Hematopoietic multipotent progenitor cell treated with erythropoietin and hydrocortisone succinate and interleukin-3 and kit ligand, for 8 days (in vitro differentiated cells): ENCODE results near the gene ACAT2.
"Not testable (repeated sequence)": the region's sequence is repeated elsewhere in the genome, so short reads cannot be mapped to it uniquely, and the experiment has no call there.

Source experiments
- DNase-seq: peaks from one replicate; pipeline ENCODE4 v3.0.0-alpha.2; 2015

Gene ACAT2

GRCh38 chr6:159777240-159777904 lies 15.5 kb downstream of the ACAT2 start:
- DNase-seq, result no peak

- DNase-seq, result no peak
These were observed 16.3 kb downstream of the ACAT2 start for GRCh38 chr6:159778131-159778530.

- DNase-seq, result no peak
These were observed 16.8 kb downstream of the ACAT2 start for GRCh38 chr6:159778542-159779103.

GRCh38 chr6:159788276-159788675 lies 26.4 kb downstream of the ACAT2 start:
- no peak for DNase-seq

DNA sequence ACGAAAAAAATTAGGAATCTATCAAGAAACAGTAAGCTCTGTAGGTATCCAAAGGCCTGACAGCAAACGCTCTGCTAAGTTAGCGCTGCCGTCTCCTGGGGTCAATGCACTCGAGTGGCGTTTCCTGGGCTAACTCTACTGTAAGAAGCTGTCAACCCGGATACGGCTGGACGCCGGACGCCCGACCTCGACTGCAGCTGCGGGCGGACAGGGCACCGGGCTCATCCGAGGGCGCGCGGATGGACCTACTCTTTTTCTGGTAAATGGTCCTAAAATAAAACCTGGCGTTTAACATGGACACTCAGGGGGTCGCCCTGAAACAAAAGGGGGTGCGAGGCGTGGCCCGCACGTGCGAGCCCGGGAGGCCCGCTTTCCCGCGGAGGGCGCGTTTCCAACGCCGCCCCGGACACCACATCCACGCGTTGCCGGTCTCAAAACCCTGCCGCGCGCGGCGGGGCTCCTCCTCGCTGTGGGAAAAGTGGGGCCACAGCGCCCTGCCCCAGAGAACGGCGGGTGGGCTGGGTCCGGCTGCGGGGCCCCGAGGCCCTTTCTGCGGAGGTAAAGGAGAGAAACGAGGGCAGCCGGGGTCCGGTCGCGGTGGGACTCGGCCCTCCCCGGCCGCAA lies 27.0 kb downstream of the ACAT2 start:
- DNase-seq, result no peak

- peak; percentile 100 for DNase-seq
These were observed 27.7 kb downstream of the ACAT2 start, which contains the start of gene TCP1 for GRCh38 chr6:159789377-159790148. Gene TCP1, minus strand, starts transcription at chr6:159789602. Its CDS starts 134 bp downstream, at chr6:159789468.

DNA sequence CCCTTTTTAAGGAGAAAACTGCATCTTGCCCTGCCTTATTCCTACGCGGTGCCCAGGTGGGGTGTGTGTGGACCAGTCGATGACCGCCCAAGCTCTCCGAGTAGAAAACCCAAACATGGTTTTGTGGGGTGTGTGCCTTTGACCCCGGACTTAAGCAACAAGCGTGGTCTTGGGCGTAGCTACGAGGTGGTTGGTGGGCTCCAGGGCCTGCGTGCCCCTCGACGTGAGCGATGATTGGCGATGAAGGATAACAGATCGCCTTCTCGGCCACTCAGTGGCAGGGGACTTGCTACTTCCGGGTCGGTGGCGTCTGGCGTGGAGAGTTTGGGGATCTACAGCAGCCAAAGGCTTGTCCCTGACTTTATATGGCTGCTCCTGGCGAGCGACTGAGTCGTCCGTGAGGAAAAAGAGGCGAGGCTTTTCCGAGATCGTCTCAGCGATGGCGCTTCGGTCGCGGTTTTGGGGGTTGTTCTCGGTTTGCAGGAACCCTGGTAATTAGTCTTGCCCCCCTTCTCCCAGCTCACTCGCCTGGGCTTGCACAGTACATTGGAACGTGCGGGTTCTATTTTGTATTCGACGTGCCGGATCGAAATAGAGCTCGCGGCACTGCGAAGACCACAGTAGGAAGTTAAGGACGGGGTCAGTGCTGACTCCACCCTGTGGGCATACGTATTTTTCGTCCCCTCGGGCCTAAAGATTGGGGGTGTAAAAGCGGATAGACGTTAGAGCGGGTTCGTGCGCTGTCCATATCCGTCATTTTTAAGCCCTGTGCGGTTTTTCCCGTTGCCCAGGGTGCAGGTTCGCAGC lies 28.5 kb downstream of the ACAT2 start, which contains the start of gene MRPL18:
TSS of gene MRPL18 (plus strand) at position 319 of the 807 bp plus-strand sequence. CDS start at position 440, 121 bp downstream.
- peak; percentile 99 for DNase-seq

GRCh38 chr6:159790956-159791598 lies 29.2 kb downstream of the ACAT2 start:
- DNase-seq, result no peak

DNA sequence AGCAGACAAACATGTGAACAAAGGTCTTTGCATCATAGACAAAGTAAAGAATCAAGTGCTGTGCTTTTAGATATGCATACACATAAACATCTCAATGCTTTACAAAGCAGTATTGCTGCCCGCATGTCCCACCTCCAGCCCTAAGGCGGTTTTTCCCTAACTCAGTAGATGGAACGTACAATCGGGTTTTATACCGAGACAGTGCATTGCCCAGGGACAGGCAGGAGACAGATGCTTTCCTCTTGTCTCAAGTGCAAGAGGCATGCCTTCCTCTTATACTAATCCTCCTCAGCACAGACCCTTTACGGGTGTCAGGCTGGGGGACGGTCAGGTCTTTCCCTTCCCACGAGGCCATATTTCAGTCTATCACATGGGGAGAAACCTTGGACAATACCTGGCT lies 33.1 kb downstream of the ACAT2 start:
- not testable (repeated sequence) for DNase-seq

DNA sequence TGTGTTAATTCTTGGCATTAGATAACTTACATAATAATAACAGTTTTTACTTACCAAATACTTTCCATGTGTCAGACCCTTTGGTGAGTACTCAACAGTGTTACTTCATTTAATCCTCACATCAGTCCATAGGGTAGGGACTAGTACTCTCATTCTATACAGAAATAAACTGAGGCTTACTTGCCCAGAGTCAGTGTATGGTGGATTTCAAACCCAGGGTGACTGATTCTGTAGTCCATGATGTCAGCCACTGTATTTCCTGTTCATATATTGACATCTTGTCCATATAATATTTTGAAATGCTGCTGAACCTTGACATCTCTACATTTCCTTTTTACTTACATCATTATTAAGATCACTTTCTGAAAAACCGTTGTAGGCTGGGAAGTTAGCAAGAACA lies 35.7 kb downstream of the ACAT2 start:
- DNase-seq, result no peak

GRCh38 chr6:159800141-159800865 lies 38.5 kb downstream of the ACAT2 start, which contains the start of gene PNLDC1:
Gene PNLDC1, plus strand, starts transcription at chr6:159800276. Its CDS starts 32 bp downstream, at chr6:159800308.
- no peak for DNase-seq

DNA sequence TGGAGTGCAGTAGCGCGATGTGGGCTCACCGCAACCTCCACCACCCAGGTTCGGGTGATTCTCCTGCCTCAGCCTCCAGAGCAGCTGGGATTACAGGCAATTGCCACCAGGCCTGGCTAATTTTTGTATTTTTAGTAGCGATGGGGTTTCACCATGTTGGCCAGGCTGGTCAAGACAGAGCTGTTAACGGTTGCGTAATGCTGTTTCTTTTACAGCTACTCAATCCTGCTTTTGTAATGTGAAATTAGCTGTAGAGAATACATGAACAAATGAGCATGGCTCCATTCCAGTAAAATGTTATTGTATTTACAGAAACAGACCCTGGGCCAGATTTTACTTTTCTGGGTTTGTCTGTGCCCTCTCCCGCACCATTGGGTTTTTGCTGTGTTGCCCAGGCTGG lies 40.1 kb downstream of the ACAT2 start:
- no peak for DNase-seq

GRCh38 chr6:159804504-159804903 lies 42.7 kb downstream of the ACAT2 start:
- no peak for DNase-seq

DNA sequence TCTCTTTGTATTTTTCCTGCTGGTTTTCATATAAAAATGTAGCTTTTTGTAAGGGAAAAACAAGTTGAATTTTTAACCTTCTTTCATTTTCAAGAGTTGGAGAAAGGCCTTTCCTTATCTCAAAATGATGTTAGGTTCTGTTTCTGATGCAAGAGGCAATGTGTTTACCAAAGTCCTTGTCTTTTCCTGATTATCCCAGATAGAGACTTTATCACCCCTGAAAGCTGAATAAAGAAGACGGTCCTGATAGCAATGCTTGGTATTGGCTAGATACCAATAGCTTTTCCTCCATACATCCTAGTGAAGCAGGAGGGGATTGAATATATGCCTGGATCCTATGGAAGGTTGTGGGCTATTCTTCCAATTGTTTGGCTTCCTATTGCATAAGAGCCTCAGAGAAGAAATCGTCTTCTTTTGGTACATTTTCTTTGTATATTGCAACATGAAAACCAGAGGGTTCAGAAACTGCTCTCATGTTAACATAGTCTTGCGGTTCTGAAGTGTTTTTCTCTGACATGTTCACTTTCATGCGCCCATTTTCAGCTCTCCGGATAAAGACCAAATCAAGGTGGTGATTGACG lies 43.7 kb downstream of the ACAT2 start:
- DNase-seq, result no peak

DNA sequence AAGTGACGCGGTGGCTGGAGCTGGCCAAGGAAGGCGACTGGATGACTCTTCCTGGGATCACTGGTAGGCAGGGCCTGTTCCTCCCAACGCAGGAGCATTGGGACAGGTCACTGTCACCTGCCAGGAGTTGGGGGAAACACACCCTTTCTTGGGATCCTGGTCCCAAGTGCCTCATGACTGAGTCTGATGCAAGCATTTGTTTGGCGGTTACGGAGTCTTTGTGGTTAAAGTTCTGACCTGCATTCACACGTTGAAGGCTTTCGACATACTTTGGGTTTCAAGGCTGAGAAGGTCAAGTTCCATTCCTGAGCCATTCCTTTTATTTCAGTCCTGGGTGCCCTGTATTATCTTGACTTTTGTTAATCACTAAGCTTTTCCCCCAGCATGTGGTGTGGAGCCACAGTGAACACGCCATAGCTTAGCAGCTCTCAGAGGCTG lies 44.2 kb downstream of the ACAT2 start:
- DNase-seq, result no peak

DNA sequence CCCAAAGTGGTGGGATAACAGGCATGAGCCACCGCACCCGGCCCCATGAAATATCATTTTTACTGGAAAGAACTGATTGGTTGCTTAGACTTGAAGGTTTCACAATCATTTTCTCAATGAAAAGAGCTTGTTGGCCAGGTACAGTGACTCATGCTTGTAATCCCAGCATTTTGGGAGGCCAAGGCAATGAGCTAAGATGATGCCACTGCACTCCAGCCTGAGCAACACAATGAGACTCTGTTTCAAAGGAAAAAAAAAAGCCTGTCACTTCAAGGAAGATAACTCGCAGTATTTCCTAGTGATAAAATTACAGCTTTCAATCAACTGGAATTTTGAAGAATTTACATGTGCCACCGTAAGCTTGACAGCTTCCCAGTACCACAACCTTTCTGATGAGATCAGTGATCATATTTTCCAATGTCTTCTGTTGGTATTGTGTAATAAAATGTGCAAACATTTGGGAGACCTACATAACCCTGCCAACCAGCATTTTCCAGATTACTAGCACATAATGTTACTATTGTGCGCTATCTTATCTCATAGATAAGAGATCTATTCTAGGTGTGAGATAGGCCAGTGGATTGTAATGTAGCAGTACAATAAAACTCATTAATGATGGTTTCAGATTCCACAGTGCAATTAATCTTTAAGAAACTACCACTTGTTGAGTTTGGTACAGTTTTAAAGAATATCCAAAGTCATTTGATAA lies 45.5 kb downstream of the ACAT2 start:
- no peak for DNase-seq

DNA sequence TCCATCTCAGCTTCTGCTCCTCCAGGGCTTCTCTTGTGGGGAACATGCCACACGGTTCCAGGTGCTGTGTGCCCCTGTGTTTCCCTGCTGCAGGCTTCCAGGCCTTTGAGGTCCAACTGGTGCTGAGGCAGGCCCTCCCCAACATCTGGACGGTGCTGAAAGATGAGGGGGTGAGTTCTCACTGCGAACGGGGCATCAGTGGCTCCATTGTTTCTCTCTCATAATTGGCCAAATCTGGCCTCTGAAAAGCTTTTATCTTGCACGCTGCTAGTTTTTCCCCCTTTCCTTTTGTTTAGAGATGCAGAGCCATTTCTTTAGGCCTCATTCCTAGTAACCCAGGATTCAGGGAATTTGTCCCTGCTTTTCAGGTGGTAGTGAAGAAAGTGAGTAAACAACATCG lies 46.8 kb downstream of the ACAT2 start:
- no peak for DNase-seq

- no peak for DNase-seq
These were observed 47.3 kb downstream of the ACAT2 start for GRCh38 chr6:159809149-159809548.

GRCh38 chr6:159813781-159814180 lies 51.9 kb downstream of the ACAT2 start:
- no peak for DNase-seq

DNA sequence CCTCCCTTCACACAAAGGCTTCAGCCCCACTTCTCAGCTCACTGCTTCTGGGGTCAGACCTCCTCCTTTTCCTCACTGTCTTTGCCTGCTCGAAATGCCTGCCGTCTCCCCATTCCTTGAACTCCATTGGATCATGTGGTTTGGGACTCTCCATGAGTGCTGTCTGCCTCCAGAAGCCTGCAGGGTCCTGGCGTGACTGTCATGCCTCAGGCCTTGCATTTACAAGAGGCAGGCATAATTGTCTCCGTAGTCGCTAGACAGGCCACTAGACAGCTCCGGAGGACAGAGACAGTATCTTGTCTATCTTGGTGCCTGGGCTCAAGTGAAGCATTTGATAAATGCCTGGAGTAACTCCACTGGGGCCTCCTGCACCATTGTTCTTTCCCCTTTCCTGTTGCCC lies 53.6 kb downstream of the ACAT2 start:
- DNase-seq, result no peak
